ENCODE data around the gene CEACAM18. TPM values are rescaled to one million over a fixed set of nuclear protein-coding genes. Genes with fewer than 3 reads are reported as not detected.
"Not testable (repeated sequence)": the region's sequence is repeated elsewhere in the genome, so short reads cannot be mapped to it uniquely, and the experiment has no call there.

The CEACAM18 gene
- total RNA-seq, 1 donor: not detected

DNA sequence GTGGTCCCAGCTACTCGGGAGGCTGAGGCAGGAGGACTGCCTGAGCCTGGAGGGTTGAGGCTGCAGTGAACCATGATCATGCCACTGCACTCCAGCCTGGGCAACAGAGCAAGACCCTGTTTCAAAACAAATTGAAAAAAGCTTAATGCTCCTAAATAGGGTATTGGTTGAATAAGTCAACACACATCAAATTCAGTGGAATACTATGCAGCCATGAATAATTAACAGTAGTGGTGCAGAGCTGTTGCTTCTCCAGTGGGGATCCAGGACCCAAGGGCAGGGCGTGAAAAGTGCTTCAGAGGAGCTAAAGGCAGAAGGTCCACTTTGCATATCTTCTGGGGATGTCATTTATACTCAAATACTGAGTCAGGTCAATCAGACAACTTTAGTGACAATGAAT lies 38.3 kb upstream of the CEACAM18 start:
- TF ChIP-seq, protein P1, sequence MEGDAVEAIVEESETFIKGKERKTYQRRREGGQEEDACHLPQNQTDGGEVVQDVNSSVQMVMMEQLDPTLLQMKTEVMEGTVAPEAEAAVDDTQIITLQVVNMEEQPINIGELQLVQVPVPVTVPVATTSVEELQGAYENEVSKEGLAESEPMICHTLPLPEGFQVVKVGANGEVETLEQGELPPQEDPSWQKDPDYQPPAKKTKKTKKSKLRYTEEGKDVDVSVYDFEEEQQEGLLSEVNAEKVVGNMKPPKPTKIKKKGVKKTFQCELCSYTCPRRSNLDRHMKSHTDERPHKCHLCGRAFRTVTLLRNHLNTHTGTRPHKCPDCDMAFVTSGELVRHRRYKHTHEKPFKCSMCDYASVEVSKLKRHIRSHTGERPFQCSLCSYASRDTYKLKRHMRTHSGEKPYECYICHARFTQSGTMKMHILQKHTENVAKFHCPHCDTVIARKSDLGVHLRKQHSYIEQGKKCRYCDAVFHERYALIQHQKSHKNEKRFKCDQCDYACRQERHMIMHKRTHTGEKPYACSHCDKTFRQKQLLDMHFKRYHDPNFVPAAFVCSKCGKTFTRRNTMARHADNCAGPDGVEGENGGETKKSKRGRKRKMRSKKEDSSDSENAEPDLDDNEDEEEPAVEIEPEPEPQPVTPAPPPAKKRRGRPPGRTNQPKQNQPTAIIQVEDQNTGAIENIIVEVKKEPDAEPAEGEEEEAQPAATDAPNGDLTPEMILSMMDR (IDR thresholded peaks at IDR 0.05; ENCODE audit: insufficient read depth, low read depth, low read length): no peak
- DNase-seq (ENCODE audit: low read depth): no peak

GRCh38 chr19:51440846-51441409 lies 37.4 kb upstream of the CEACAM18 start:
- no peak overlapping the region for H3K4me3 ChIP-seq (ENCODE audit: low read depth, low read length)
- TF ChIP-seq, protein P1 (IDR thresholded peaks at IDR 0.05; ENCODE audit: insufficient read depth, low read depth, low read length): no peak
- no peak for DNase-seq (ENCODE audit: low read depth)

More for the DNA sequence above, 38.3 kb upstream of the CEACAM18 start:
- H3K4me3 ChIP-seq (ENCODE audit: low read depth, low read length): no peak overlapping the region

GRCh38 chr19:51441410-51442390 lies 36.6 kb upstream of the CEACAM18 start:
- TF ChIP-seq, protein P1 (IDR thresholded peaks at IDR 0.05; ENCODE audit: insufficient read depth, low read depth, low read length): no peak
- no peak for DNase-seq (ENCODE audit: low read depth)
- H3K4me3 ChIP-seq (ENCODE audit: low read depth, low read length): no peak overlapping the region

DNA sequence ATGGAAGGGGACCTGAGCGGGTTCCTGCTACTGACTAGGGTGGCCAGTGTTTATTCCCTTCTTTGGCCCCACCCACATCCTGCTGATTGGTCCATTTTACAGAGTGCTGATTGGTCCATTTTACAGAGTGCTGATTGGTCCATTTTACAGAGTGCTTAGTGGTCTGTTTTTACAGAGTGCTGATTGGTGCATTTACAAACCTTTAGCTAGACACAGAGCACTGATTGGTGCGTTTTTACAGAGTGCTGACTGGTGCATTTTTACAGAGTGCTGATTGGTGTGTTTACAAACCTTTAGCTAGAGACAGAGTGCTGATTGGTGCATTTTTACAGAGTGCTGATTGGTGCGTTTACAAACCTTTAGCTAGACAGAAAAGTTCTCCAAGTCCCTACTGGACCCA lies 30.8 kb upstream of the CEACAM18 start:
- not testable (repeated sequence) for DNase-seq (ENCODE audit: low read depth); H3K4me3 ChIP-seq (ENCODE audit: low read depth, low read length)

DNA sequence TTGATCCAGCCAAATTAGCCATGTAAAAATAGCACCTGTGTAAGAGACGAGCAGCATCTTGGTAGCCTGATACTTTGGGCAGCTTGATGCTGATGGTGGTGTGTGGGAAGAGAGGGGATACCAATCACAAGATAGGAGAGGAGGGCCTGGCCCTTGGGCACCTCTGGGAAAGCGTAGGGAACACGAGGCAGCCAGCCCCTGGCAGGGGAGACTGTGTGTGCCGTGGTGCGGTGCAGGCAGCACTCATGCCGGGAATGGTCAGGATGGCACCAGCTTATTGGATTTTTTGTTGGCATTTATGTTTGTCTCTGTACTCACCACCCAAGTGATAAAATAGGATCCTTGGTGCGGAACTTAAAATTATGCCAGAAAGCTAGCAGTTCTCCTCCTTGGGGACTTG lies 30.3 kb upstream of the CEACAM18 start:
- TF ChIP-seq, protein P1 (IDR thresholded peaks at IDR 0.05; ENCODE audit: insufficient read depth, low read depth, low read length): no peak
- H3K4me3 ChIP-seq (ENCODE audit: low read depth, low read length): no peak overlapping the region
- no peak for DNase-seq (ENCODE audit: low read depth)

- TF ChIP-seq, protein P1 (IDR thresholded peaks at IDR 0.05; ENCODE audit: insufficient read depth, low read depth, low read length): no peak
- DNase-seq (ENCODE audit: low read depth): no peak
- H3K4me3 ChIP-seq (ENCODE audit: low read depth, low read length): no peak overlapping the region
These were observed 29.8 kb upstream of the CEACAM18 start for GRCh38 chr19:51448411-51449016.

GRCh38 chr19:51450730-51451307 lies 27.5 kb upstream of the CEACAM18 start:
- no peak overlapping the region for H3K4me3 ChIP-seq (ENCODE audit: low read depth, low read length)
- TF ChIP-seq, protein P1 (IDR thresholded peaks at IDR 0.05; ENCODE audit: insufficient read depth, low read depth, low read length): no peak
- DNase-seq (ENCODE audit: low read depth): no peak

All from fibroblast of villous mesenchyme (primary cell).